Thyroid gland (tissue), 4 donors: ENCODE results near the gene GLCE. TPM values are rescaled to one million over a fixed set of nuclear protein-coding genes. Genes with fewer than 3 reads are reported as not detected.
A peak's percentile ranks its signal among the peaks of the same experiment; 100 is the strongest.

Source experiments
- DNase-seq, 2 donors: peaks; one replicate each; pipeline ENCODE4 v3.0.0-alpha.2; 2019
- H3K27ac ChIP-seq, 3 donors: fragments of 200-600 bp; sonication (generic); 1 replicate in 2 of 3; 2 replicates in 1 of 3; pipeline ENCODE4 v1.5.1; 2016 to 2019; ENCODE audit warnings: mild to moderate bottlenecking in 1 of 3, moderate library complexity in 1 of 3
- H3K27me3 ChIP-seq: fragments of 200-600 bp; sonication (generic); one replicate; pipeline ENCODE4 v1.5.1; 2019
- H3K36me3 ChIP-seq, 2 donors: fragments of 200-600 bp; sonication (generic); one replicate each; pipeline ENCODE4 v1.5.1; 2016 to 2019
- H3K4me1 ChIP-seq, 2 donors: fragments of 200-600 bp; sonication (generic); one replicate each; pipeline ENCODE4 v1.5.1; 2017 to 2019
- H3K4me3 ChIP-seq, 3 donors: fragments of 200-600 bp; sonication (generic); replicated peaks in 1 of 3; 1 replicate in 2 of 3; 2 replicates in 1 of 3; pipeline ENCODE4 v1.5.1; 2016; ENCODE audit warnings: mild to moderate bottlenecking in 1 of 3
- H3K9me3 ChIP-seq: fragments of 200-600 bp; sonication (generic); one replicate; pipeline ENCODE4 v1.5.1; 2017
- POLR2A ChIP-seq, 2 donors: fragments of 450-650 bp; IDR thresholded peaks; one replicate each; pipeline ENCODE4 v1.6.1; 2017; ENCODE audit warnings: antibody characterized with exemption in 2 of 2, mild to moderate bottlenecking in 2 of 2, moderate library complexity in 1 of 2
- WGBS, 2 donors: methylation state at CpG; one replicate each; pipeline ENCODE4 v1.1.5; 2017; 5-methylcytosine and 5-hydroxymethylcytosine counted together
- intact Hi-C: fragments of 100-400 bp; cut with DNase I; formaldehyde crosslinking; loops from one replicate; pipeline ENCODE4 v1.15.1; 2023
- total RNA-seq, 4 donors: library from RNA; depleted of rRNA; stranded (reverse); fragments of >200 nt; gene quantifications; one replicate each; pipeline ENCODE4 v1.2.3, GENCODE V29; 2016
- TF ChIP-seq, protein P1 (sequence below), 6 experiments: fragments of 200-600 bp in 3 of 6; fragments of 450-650 bp in 3 of 6; sonication (generic) in 3 of 6; IDR thresholded peaks; one replicate each; pipeline ENCODE4 v1.5.1; 2016 to 2019; ENCODE audit warnings: antibody characterized with exemption in 6 of 6, mild to moderate bottlenecking in 2 of 6, inconsistent platforms in 1 of 6, moderate library complexity in 1 of 6

GLCE gene
- total RNA-seq, 4 donors from 2014 or later: 7.6 to 16.1 (median 11.9) TPM

DNA sequence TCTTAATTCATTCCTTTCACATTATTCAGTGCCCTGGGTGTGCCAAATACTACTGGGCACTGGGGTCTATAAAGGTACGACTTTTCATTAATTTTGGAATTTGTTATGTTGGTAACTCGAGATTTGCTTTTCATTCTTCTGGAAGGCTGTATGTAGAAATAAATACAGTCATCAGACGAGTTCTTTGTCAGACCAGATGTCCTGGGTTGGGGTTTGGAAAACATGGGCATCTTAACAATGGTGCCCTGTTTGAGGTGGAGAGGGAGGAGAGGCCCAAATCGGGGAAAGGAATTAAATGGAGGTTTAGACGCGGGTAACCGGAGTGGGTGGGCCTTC lies 662 bp upstream of the GLCE start:
- TF ChIP-seq POLR2A (IDR thresholded peaks at IDR 0.05): no peak
- TF ChIP-seq, protein P1, sequence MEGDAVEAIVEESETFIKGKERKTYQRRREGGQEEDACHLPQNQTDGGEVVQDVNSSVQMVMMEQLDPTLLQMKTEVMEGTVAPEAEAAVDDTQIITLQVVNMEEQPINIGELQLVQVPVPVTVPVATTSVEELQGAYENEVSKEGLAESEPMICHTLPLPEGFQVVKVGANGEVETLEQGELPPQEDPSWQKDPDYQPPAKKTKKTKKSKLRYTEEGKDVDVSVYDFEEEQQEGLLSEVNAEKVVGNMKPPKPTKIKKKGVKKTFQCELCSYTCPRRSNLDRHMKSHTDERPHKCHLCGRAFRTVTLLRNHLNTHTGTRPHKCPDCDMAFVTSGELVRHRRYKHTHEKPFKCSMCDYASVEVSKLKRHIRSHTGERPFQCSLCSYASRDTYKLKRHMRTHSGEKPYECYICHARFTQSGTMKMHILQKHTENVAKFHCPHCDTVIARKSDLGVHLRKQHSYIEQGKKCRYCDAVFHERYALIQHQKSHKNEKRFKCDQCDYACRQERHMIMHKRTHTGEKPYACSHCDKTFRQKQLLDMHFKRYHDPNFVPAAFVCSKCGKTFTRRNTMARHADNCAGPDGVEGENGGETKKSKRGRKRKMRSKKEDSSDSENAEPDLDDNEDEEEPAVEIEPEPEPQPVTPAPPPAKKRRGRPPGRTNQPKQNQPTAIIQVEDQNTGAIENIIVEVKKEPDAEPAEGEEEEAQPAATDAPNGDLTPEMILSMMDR (IDR thresholded peaks at IDR 0.05): no peak
- 28 to 29% methylated on average over 7 of the region's 7 CpGs for WGBS, 2 donors
- Histone ChIP-seq H3K36me3 (no peaks in the 10 kb centered on the region), H3K4me1 (no peaks in the 10 kb centered on the region), H3K27ac (peak overlapping the region in 2 of 3 donors; percentile 10 to 36), H3K4me3 (peak overlapping the region in 2 of 3 donors; percentile 8 to 76), H3K9me3 (no peaks in the 10 kb centered on the region), H3K27me3 (no peaks in the 10 kb centered on the region)
- intact Hi-C loops: no loop called here
- DNase-seq: no peak

DNA sequence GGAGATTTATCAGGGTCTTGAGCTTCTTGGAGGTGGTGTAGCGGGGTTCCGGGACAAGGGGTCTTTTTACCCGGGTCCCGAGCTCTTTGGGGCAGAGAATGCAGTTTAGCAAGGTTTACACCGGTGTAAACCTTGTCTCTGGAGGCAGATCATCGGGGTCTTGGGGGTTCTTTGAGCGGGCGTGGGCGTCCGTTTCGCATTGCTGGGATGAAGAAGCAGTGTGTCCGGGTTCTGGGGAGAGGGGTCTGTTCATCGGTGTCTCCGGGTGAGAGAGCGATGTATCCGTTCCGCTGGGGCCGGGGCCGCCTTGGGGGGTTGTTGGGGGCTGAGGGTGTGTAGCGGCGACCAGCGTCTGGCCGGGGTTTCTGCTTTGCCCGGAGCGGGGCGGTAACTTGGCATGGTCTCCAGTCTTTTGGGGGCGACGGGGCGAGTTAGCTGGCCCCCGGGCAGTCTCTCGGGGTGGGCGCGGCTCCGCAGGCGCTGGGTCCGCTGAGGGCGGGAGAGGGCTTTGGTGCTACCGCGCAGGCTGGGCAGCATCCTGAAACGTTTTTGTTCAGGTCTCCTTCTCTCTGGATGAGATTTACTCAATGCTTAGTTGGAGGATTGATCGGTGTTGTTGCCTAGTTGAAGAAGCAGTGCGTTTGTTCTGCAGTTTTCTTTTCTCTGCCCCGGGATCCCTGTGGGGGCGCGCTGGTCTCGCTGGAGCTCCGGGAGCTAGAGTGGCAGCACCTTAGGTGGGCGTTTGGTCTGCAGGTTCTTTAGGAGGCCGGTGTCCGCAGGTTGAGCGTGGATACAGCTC lies 843 bp downstream of the GLCE start:
- H3K36me3 ChIP-seq: no peaks in the 10 kb centered on the region
- peak overlapping the region in 1 of 3 donors; percentile 10 for H3K27ac ChIP-seq
- H3K9me3 ChIP-seq: no peaks in the 10 kb centered on the region
- no peaks in the 10 kb centered on the region for H3K4me1 ChIP-seq
- H3K27me3 ChIP-seq: no peaks in the 10 kb centered on the region
- peak; percentile 34 to 45 for DNase-seq
- TF ChIP-seq, protein P1 (IDR thresholded peaks at IDR 0.05): peak in 2 of 6 experiments; percentile 18 to 20
- no peak for TF ChIP-seq POLR2A (IDR thresholded peaks at IDR 0.05)
- H3K4me3 ChIP-seq: peak overlapping the region; percentile 67 to 89 (median 76)
- WGBS, 2 donors: 0 to 1% methylated on average over 26 to 28 of the region's 51 CpGs
- intact Hi-C loops: no loop called here

DNA sequence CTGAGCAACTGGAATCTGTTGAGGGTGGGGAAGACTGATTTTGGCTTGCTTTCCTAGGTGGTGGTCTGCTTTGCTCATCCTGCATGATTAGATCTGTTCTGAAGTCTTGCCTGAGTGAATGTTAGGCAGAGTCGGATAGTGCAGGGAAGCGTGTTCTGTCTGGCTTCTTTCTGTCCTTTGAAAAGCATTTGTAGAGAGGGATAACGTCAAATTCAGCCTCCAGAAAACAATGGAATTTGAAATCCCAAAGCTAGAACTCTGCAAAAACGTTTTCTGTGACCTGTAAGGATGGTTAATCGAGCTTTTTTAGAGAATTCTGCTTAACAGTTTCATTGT lies 1.4 kb downstream of the GLCE start:
- H3K27me3 ChIP-seq: no peaks in the 10 kb centered on the region
- TF ChIP-seq, protein P1 (IDR thresholded peaks at IDR 0.05): no peak
- no peak for TF ChIP-seq POLR2A (IDR thresholded peaks at IDR 0.05)
- no peaks in the 10 kb centered on the region for H3K9me3 ChIP-seq
- peak overlapping the region; percentile 67 to 89 (median 76) for H3K4me3 ChIP-seq
- no peaks in the 10 kb centered on the region for H3K4me1 ChIP-seq
- H3K36me3 ChIP-seq: no peaks in the 10 kb centered on the region
- WGBS, 2 donors: 25% methylated on average over 5 of the region's 5 CpGs
- intact Hi-C loops: no loop called here
- DNase-seq: no peak
- no peak overlapping the region for H3K27ac ChIP-seq

DNA sequence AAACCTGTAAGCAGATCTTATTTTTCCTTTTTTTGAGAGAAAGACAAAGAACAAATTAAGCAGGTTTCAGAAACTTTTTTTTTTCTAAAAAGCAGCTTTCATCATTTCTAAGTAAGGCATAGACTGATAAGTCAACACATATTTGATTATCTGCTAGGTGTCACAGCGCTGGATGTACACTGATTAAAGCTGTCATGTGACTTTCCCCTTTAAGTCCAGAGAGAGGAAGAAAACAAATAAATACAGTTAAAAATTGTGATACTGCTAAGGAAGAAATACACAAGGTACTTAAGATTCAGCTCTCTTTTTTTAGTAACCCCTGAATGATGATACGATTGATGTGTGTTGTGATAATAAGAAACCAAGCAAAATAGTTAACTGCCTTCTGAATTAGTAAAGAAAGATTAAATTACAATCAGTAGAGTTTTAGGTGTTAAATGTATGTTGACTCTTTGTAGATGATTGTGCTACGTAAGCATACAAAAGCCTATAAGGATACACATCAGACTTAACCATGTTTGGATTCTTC lies 2.8 kb downstream of the GLCE start:
- intact Hi-C loops: no loop called here
- DNase-seq: no peak
- Histone ChIP-seq H3K27me3 (no peaks in the 10 kb centered on the region), H3K9me3 (no peaks in the 10 kb centered on the region), H3K4me3 (no peak overlapping the region), H3K27ac (no peak overlapping the region), H3K4me1 (no peaks in the 10 kb centered on the region), H3K36me3 (no peaks in the 10 kb centered on the region)
- TF ChIP-seq, protein P1 (IDR thresholded peaks at IDR 0.05): no peak
- TF ChIP-seq POLR2A (IDR thresholded peaks at IDR 0.05): no peak
- WGBS, 2 donors: 96 to 97% methylated on average over 3 of the region's 3 CpGs
